GM20431 (cell line): ENCODE data around the gene GBX1.

Source experiments
- in situ Hi-C: fragments of 300-500 bp; cut with MseI, MboI; formaldehyde crosslinking; loops from one replicate; pipeline ENCODE4 v1.15.0; 2020; ENCODE audit warnings: low sequenced_read_pairs; ENCODE audit not compliant: unreplicated experiment

The GBX1 gene

GRCh38 chr7:151195616-151196450, 28.3 kb upstream of the GBX1 start:
- in situ Hi-C loops = no loop called here

- in situ Hi-C loops = no loop called here
These were observed 26.7 kb upstream of the GBX1 start for GRCh38 chr7:151194188-151194587.

GRCh38 chr7:151193203-151193978, 25.9 kb upstream of the GBX1 start:
- in situ Hi-C loops = no loop called here

- in situ Hi-C loops = no loop called here
These were observed 24.6 kb upstream of the GBX1 start for GRCh38 chr7:151192002-151192539.

GRCh38 chr7:151191544-151191943, 24.1 kb upstream of the GBX1 start:
- in situ Hi-C loops = no loop called here

- in situ Hi-C loops = no loop called here
These were observed 21.5 kb upstream of the GBX1 start for GRCh38 chr7:151189038-151189437.

GRCh38 chr7:151188252-151188542, 20.7 kb upstream of the GBX1 start:
- in situ Hi-C loops = no loop called here

GRCh38 chr7:151187409-151188251, 20.1 kb upstream of the GBX1 start:
- in situ Hi-C loops = no loop called here

GRCh38 chr7:151186640-151187408, 19.3 kb upstream of the GBX1 start, which contains the start of gene ASB10:
ASB10 (minus strand) TSS chr7:151187250; CDS start chr7:151187130, 120 bp downstream.
- in situ Hi-C loops = no loop called here

GRCh38 chr7:151185762-151186639, 18.5 kb upstream of the GBX1 start:
- in situ Hi-C loops = no loop called here

- in situ Hi-C loops = no loop called here
These were observed 13.5 kb upstream of the GBX1 start for GRCh38 chr7:151181011-151181431.

- in situ Hi-C loops = no loop called here
These were observed 12.5 kb upstream of the GBX1 start for GRCh38 chr7:151179946-151180345.

GRCh38 chr7:151179287-151179860, 11.9 kb upstream of the GBX1 start:
- in situ Hi-C loops = no loop called here

- in situ Hi-C loops = no loop called here
These were observed 11.3 kb upstream of the GBX1 start for GRCh38 chr7:151178831-151179230.

GRCh38 chr7:151178236-151178635, 10.7 kb upstream of the GBX1 start:
- in situ Hi-C loops = no loop called here

- in situ Hi-C loops = no loop called here
These were observed 9.8 kb upstream of the GBX1 start for GRCh38 chr7:151177310-151177709.

- in situ Hi-C loops = no loop called here
These were observed 8.9 kb upstream of the GBX1 start for GRCh38 chr7:151176401-151176800.

GRCh38 chr7:151175793-151176311, 8.4 kb upstream of the GBX1 start:
- in situ Hi-C loops = no loop called here
